Measurements from ENCODE around the gene MYH16. TPM values are rescaled to one million over a fixed set of nuclear protein-coding genes. Genes with fewer than 3 reads are reported as not detected.

Gene MYH16
- total and polyA plus RNA-seq, 10 of the 15 experiments (the other 5 are each of a cell fraction or from before 2014, with no cell fraction given), result 0.03 to 0.33 (median 0.04) TPM; not detected in 3

DNA sequence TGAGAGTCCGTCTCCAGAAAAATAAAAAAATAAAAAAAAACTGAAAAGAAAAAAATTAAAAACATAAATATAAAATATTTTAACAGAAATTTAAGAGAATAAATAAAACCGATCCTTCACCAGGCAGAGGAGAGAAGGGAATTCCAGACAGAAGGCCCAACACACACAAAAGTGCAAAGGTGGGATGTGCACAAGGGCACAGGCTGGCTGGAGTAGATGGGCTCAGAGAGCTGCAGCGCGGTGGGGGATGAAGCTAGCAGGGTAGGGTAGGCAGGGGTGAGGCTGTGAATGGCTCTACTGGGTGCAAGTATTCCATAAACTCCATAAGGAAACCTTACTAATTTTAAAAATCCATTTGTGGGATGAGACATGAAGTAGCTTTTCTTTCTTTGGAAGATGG, 37.4 kb downstream of the MYH16 start (continued):
- TF ChIP-seq BACH1 (IDR thresholded peaks at IDR 0.05; ENCODE audit: borderline replicate concordance), result no peak

DNA sequence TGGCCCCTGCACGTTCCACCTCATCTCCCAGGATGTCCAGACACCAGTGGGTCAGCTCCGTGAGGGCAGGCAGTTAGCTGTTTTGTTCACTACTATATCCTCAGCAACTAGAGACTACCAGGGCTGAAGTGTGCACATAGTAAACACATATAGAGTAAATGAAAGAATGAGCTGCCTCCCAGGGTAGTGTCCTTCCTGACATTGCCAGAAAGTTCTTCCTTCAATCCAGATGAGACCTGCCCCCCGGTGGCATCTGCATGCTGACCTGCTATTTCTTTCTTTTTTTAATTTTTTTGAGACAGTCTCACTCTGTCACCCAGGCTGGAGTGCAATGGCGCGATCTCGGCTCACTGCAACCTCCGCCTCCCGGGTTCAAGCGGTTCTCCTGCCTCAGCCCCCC, 39.1 kb downstream of the MYH16 start:
- Histone ChIP-seq H3K9me3 (replicated peaks; ENCODE audit: control insufficient read depth, insufficient read depth, low read length) (no peaks in the 10 kb centered on the region; the same call in 2 of the 3 replicates), H3K27ac (ENCODE audit: control insufficient read depth, insufficient read depth) (no peak overlapping the region), H2AFZ (ENCODE audit: control insufficient read depth, low read depth, low read length) (no peak overlapping the region), H3K27me3 (replicated peaks in 1 of 2; ENCODE audit: control insufficient read depth in 2 of 2, insufficient read depth in 2 of 2, low read length in 1 of 2) (no peaks in the 10 kb centered on the region), H3K4me2 (ENCODE audit: control insufficient read depth, insufficient read depth) (no peak overlapping the region), H3K36me3 (ENCODE audit: control insufficient read depth in 2 of 2, insufficient read depth in 2 of 2, low read length in 1 of 2) (0 out of 4 replicates have a peak, but pooled peaks cover 0 to 3% of the 10 kb centered on the region in 2 experiments), H3K4me3 (no peak overlapping the region), H3K4me1 (ENCODE audit: control insufficient read depth, insufficient read depth, low read length) (peaks cover 13% of the 10 kb centered on the region), H3K9ac (ENCODE audit: control insufficient read depth, insufficient read depth, low read length) (no peak overlapping the region), H4K20me1 (ENCODE audit: control insufficient read depth, insufficient read depth) (no peaks in the 10 kb centered on the region), H3K79me2 (ENCODE audit: control insufficient read depth, insufficient read depth, low read length) (no peaks in the 10 kb centered on the region)
- in situ Hi-C loops (cut with MboI), result loop anchor here (5.0 kb wide), 1 partner anchor 269 kb away; no protein-coding TSS in a partner anchor
- no peak for ATAC-seq
- CTCF ChIA-PET, result interaction anchor here (0.6 to 2.6 kb wide), 10 partner anchors 14 to 318 kb away, joined by 3 to 27 read pairs (median 4); partner anchors contain the start of gene ARPC1A
- RAD21 ChIA-PET (ENCODE audit: unreplicated experiment), result no interaction called here
- no peak for DNase-seq (ENCODE audit: low read depth, low spot score)
- no TSS peak for BruUV-seq (replicated peaks)
- no peak for FAIRE-seq
- WGBS (ENCODE audit: insufficient coverage, insufficient replicate concordance, low lambda C conversion rate, missing lambda C conversion rate), result 66% methylated on average over 9 of the region's 9 CpGs
- SMC1A ChIA-PET (ENCODE audit: uncharacterized antibody, unreplicated experiment), result interaction anchor here (0.6 to 1.6 kb wide), 4 partner anchors 9 to 272 kb away, joined by 3 to 11 read pairs (median 6); no protein-coding TSS in a partner anchor
- intact Hi-C loops (cut with micrococcal nuclease; ENCODE audit: unreplicated experiment), result no loop called here
- TF ChIP-seq BRCA1 (IDR thresholded peaks at IDR 0.05; ENCODE audit: low read depth, low read length) (no peak), STAT1 (conservative IDR thresholded peaks at IDR 0.05) (no peak), RELA (IDR thresholded peaks at IDR 0.05; ENCODE audit: borderline replicate concordance, partially characterized antibody) (no peak)
- TF ChIP-seq, protein P1, sequence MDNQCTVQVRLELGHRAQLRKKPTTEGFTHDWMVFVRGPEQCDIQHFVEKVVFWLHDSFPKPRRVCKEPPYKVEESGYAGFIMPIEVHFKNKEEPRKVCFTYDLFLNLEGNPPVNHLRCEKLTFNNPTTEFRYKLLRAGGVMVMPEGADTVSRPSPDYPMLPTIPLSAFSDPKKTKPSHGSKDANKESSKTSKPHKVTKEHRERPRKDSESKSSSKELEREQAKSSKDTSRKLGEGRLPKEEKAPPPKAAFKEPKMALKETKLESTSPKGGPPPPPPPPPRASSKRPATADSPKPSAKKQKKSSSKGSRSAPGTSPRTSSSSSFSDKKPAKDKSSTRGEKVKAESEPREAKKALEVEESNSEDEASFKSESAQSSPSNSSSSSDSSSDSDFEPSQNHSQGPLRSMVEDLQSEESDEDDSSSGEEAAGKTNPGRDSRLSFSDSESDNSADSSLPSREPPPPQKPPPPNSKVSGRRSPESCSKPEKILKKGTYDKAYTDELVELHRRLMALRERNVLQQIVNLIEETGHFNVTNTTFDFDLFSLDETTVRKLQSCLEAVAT (IDR thresholded peaks at IDR 0.05), result no peak
- POLR2A ChIA-PET, result no interaction called here
